Heart left ventricle (tissue), 16 donors: ENCODE data around the gene AMELX. TPM values are rescaled to one million over a fixed set of nuclear protein-coding genes. Genes with fewer than 3 reads are reported as not detected.
A peak's percentile ranks its signal among the peaks of the same experiment; 100 is the strongest.

Experiments used
- ATAC-seq, 4 donors: fragments of 200-7000 bp; cut with Tn5 transposase; one replicate each; pipeline ENCODE4 v1.9.1; 2020 to 2022; ENCODE audit warnings: moderate library complexity in 4 of 4, mild to moderate bottlenecking in 3 of 4, moderate number of reproducible peaks in 1 of 4
- DNase-seq, 5 donors: peaks; one replicate each; pipeline ENCODE4 v3.0.0-alpha.2; 2020
- H3K27ac ChIP-seq, 12 donors: fragments of 200-600 bp; sonication (generic) in 4 of 12; one replicate each; pipeline versions ENCODE4 v1.5.0 to v1.8.0; 2016 to 2022; ENCODE audit warnings: mild to moderate bottlenecking in 2 of 12
- H3K27me3 ChIP-seq, 9 donors: fragments of 200-600 bp; sonication (generic) in 2 of 9; one replicate each; pipeline versions ENCODE4 v1.5.1 to v1.8.0; 2016 to 2022; ENCODE audit warnings: mild to moderate bottlenecking in 3 of 9
- H3K36me3 ChIP-seq, 9 donors: fragments of 200-600 bp; sonication (generic) in 2 of 9; one replicate each; pipeline versions ENCODE4 v1.5.0 to v1.8.0; 2018 to 2022; ENCODE audit warnings: mild to moderate bottlenecking in 2 of 9
- H3K4me1 ChIP-seq, 12 donors: fragments of 200-600 bp; sonication (generic) in 4 of 12; one replicate each; pipeline versions ENCODE4 v1.5.0 to v1.8.0; 2016 to 2022; ENCODE audit warnings: mild to moderate bottlenecking in 3 of 12
- H3K4me3 ChIP-seq, 12 donors: fragments of 200-600 bp; sonication (generic) in 4 of 12; one replicate each; pipeline versions ENCODE4 v1.5.0 to v1.8.0; 2017 to 2022; ENCODE audit warnings: mild to moderate bottlenecking in 9 of 12, moderate library complexity in 4 of 12
- H3K9me3 ChIP-seq, 12 donors: fragments of 200-600 bp; sonication (generic) in 4 of 12; one replicate each; pipeline versions ENCODE4 v1.5.0 to v1.8.0; 2016 to 2022; ENCODE audit warnings: mild to moderate bottlenecking in 1 of 12
- POLR2A ChIP-seq, 2 donors: fragments of 450-650 bp; IDR thresholded peaks; one replicate each; pipeline ENCODE4 v1.6.1; 2017; ENCODE audit warnings: antibody characterized with exemption in 2 of 2, mild to moderate bottlenecking in 2 of 2, moderate library complexity in 2 of 2
- WGBS, 4 donors: extraction: QIAGEN DNeasy Blood & Tissue Kit in 2 of 4; methylation state at CpG; one replicate each; pipeline versions ENCODE4 v1.1.5 to v1.1.7; 2013 to 2018; 5-methylcytosine and 5-hydroxymethylcytosine counted together
- intact Hi-C, 10 donors: fragments of 100-400 bp; cut with DNase I; formaldehyde crosslinking; loops; one replicate each; pipeline versions ENCODE4 v1.11.1 to v1.14.2; 2022
- microRNA-seq, 4 donors: library from miRNA; unstranded; fragments of <30 nt; microRNA quantifications; one replicate each; pipeline versions ENCODE4 to v1.2.0, GENCODE V29; 2017 to 2020
- polyA plus RNA-seq, 2 donors: library from polyadenylated mRNA; stranded (reverse); fragments of 200-250 nt; gene quantifications; one replicate each; pipeline ENCODE4 v1.2.3, GENCODE V29; 2013
- total RNA-seq, 9 donors: library from RNA; depleted of rRNA in 2 of 9; stranded (reverse); fragments of >200 nt in 2 of 9; fragmentation: NEBNext Ultra II Directional in 3 of 9; extraction: Animal tissue kit (Norgen Biotek cat#: 25700) in 3 of 9; gene quantifications; one replicate each; pipeline versions ENCODE4 v1.1.0 to v1.2.4, GENCODE V29; 2016 to 2023
- TF ChIP-seq, protein P1 (sequence below), 12 donors: fragments of 200-600 bp; sonication (generic) in 4 of 12; IDR thresholded peaks; one replicate each; pipeline versions ENCODE4 v1.5.0 to v1.8.0; 2018 to 2022; ENCODE audit warnings: antibody characterized with exemption in 12 of 12, mild to moderate bottlenecking in 5 of 12
- donor health status: ischemic (EF 13 %, LVEDD 7.1; RV severe dilation, severe dysfunction).
- donor health status: healthy with polysubstance abuse.
- donor health status: DM: no; HTN: yes; CAD: no.
- donor health status: DM: no; HTN: no; CAD: no.
- donor health status: ischemic (EF 25% LVEDD 6.9; RV normal size, moderate dysfunction).
- donor health status: ischemic (EF 25% LVEDD 5.7; RV mildly dilated, moderate dysfunction).
- donor health status: healthy.
- donor health status: DM: yes; HTN: yes; CAD: no.
- donor health status: ischemic (EF 35%, LVEDD 5.7; RV mildly dilated, moderate dysfunction).
- donor health status: nonischemic (EF 11% LVEDD 7.7; RV severe dilation, severe dysfunction).
- donor health status: DM: yes; HTN: yes; CAD: no.
- donor health status: PGD.
- donor health status: ischemic (EF 29% LVEDD 5.4; RV normal size, mild dysfunction).
- donor health status: nonischemic (EF 23%, LVEDD 6.1; RV moderate dilation, normal function).

The AMELX gene
- total and polyA plus RNA-seq, 11 donors, result not detected

DNA sequence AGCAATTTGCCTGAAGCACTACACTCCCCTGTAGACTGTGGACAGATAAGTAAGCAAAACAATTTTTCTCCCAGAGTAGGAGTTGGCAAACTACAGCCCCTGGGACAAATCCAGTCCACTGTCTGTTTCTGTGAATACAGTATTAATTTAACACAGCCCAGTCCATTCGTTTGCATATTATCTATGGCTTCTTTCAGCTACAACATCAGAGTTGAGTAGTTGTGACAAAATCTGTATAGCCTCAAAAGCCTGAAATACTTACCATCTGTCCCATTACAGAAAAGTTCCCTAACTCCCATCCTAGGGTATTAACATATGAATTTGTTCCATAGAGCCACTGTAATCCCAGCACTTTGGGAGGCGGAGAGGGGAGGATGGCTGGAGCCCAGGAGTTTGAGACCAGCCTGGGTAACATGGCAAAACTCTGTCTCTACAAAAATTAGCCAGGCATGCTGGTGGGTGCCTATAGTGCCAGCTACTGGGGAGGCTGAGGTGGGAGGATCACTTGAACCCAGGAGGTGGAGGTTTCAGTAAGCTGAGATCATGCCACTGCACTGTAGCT is 53.0 kb downstream of the AMELX start:
- Histone ChIP-seq H3K27me3 (no peaks in the 10 kb centered on the region), H3K27ac (no peak overlapping the region), H3K36me3 (no peaks in the 10 kb centered on the region), H3K9me3 (no peaks in the 10 kb centered on the region), H3K4me1 (peaks cover 0 to 13% (median 0%) of the 10 kb centered on the region in 12 donors), H3K4me3 (no peak overlapping the region)
- DNase-seq, result no peak
- TF ChIP-seq, protein P1, sequence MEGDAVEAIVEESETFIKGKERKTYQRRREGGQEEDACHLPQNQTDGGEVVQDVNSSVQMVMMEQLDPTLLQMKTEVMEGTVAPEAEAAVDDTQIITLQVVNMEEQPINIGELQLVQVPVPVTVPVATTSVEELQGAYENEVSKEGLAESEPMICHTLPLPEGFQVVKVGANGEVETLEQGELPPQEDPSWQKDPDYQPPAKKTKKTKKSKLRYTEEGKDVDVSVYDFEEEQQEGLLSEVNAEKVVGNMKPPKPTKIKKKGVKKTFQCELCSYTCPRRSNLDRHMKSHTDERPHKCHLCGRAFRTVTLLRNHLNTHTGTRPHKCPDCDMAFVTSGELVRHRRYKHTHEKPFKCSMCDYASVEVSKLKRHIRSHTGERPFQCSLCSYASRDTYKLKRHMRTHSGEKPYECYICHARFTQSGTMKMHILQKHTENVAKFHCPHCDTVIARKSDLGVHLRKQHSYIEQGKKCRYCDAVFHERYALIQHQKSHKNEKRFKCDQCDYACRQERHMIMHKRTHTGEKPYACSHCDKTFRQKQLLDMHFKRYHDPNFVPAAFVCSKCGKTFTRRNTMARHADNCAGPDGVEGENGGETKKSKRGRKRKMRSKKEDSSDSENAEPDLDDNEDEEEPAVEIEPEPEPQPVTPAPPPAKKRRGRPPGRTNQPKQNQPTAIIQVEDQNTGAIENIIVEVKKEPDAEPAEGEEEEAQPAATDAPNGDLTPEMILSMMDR (IDR thresholded peaks at IDR 0.05), result no peak
- no peak for TF ChIP-seq POLR2A (IDR thresholded peaks at IDR 0.05)
- intact Hi-C loops, result no loop called here
- no peak for ATAC-seq
- WGBS, 4 donors, result 54 to 80% (median 75%) methylated on average over 2 of the region's 2 CpGs

DNA sequence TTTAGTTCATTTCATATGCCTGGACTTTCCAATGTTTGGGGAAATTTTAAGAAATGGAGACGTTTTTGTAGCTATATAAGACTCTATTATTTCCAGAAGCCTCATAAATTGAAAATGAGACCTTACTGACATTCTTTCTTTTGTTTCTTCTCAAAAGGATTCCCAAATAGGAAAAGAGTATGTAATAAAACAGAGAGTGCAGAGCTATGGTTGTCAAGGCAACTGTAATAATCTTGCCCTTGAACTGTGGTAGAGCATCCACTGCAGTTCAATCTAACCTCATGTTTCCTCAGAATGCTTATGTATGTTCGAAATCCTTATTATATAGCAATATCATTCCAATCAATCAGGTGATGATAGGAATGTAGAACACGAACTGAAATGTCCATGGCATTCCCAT is 54.1 kb downstream of the AMELX start:
- peak overlapping the region in 1 of 12 donors; percentile 18 for H3K27ac ChIP-seq
- no peak for DNase-seq
- H3K4me1 ChIP-seq, result peaks cover 0 to 19% (median 0%) of the 10 kb centered on the region in 12 donors
- intact Hi-C loops, result no loop called here
- no peaks in the 10 kb centered on the region for H3K9me3 ChIP-seq
- no peak for ATAC-seq
- H3K27me3 ChIP-seq, result no peaks in the 10 kb centered on the region
- no peak for TF ChIP-seq POLR2A (IDR thresholded peaks at IDR 0.05)
- TF ChIP-seq, protein P1 (IDR thresholded peaks at IDR 0.05), result no peak
- WGBS, 4 donors, result 51 to 75% (median 64%) methylated on average over 3 of the region's 3 CpGs
- H3K4me3 ChIP-seq, result no peak overlapping the region
- H3K36me3 ChIP-seq, result no peaks in the 10 kb centered on the region

DNA sequence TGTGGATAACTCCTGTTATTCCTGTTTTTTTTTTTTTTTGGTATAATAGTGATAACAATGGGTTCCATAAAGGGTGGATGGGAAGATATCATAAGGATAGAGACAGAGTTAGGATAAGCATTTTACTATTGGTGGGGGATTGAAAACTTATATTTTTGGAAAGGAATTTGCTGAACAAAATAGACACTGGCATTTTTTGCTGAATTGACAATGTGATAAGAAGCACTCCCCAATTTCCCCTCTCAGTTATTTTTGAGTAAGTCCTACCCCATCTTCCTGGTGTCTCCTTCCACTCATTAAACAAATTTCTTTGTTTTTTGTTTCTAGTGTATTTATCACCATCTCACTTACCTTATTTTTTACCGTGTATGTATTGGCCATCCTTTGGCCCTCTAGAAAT is 55.8 kb downstream of the AMELX start:
- peaks cover 0 to 23% (median 0%) of the 10 kb centered on the region in 12 donors for H3K4me1 ChIP-seq
- DNase-seq (no peak), ATAC-seq (no peak)
- WGBS, 4 donors, result 67 to 100% (median 83%) methylated on average over 1 of the region's 1 CpG
- no peaks in the 10 kb centered on the region for H3K9me3 ChIP-seq
- no peaks in the 10 kb centered on the region for H3K36me3 ChIP-seq
- H3K4me3 ChIP-seq, result no peak overlapping the region
- no peaks in the 10 kb centered on the region for H3K27me3 ChIP-seq
- peak overlapping the region in 1 of 12 donors; percentile 73 for H3K27ac ChIP-seq
- no peak for TF ChIP-seq POLR2A (IDR thresholded peaks at IDR 0.05)
- TF ChIP-seq, protein P1 (IDR thresholded peaks at IDR 0.05), result no peak
- intact Hi-C loops, result no loop called here

DNA sequence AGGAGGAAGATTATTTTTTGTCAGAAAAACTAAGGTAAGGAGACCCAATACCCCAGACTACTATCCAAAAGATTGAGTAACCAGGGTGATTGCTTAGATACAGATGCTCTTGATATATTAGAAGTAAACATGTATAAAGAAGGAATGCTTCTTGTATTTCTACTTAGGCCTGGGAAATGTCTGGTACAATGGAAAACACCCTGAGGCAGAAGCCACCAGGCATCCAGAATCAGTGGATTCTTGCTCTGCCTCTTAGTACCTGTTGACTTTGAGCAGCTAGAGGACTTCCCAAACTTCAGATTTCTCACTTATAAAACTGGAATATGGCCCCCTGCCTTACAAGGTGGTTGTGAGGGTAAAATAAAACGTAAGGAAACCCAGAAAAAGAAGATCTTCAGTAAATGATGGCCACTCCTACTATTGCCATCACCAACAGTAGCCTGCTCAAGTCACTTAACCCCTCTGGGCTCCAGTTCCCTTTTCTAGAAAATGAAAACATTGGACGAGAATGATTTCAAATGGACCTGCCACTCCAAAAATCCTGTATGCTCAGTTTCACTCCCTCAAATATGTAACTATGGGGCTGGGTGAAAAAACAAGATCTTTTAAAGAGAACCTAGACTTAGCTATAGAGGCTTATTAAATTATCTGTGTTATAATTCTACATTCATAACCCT is 56.6 kb downstream of the AMELX start:
- intact Hi-C loops, result no loop called here
- DNase-seq, result no peak
- ATAC-seq, result no peak
- Histone ChIP-seq H3K36me3 (no peaks in the 10 kb centered on the region), H3K9me3 (no peaks in the 10 kb centered on the region), H3K4me1 (peaks cover 0 to 23% (median 0%) of the 10 kb centered on the region in 12 donors), H3K4me3 (peak overlapping the region in 6 of 12 donors; percentile 10 to 43 (median 38)), H3K27me3 (no peaks in the 10 kb centered on the region), H3K27ac (peak overlapping the region in 7 of 12 donors; percentile 21 to 84 (median 71))
- TF ChIP-seq, protein P1 (IDR thresholded peaks at IDR 0.05), result no peak
- TF ChIP-seq POLR2A (IDR thresholded peaks at IDR 0.05), result no peak
- 46 to 79% (median 65%) methylated on average over 2 of the region's 2 CpGs for WGBS, 4 donors

Small RNA genes lying within 50 kb of the gene (microRNA-seq; reads per million reads assigned to microRNA genes)
- 1.0 to 2.4 (median 1.7) reads per million in 4 donors for gene MIR548AX

Other genes starting within 250 kb of the AMELX start
- 10 to 100 TPM; 23.0 to 64.4 (median 56.2) TPM for gene HCCS, start 182.1 kb upstream of the AMELX start, total RNA-seq
- 10 to 100 TPM; 32.7 to 73.8 TPM for gene HCCS, start 182.1 kb upstream of the AMELX start, polyA plus RNA-seq